HepG2 (cell line): ENCODE data around the gene GPC2. TPM values are rescaled to one million over a fixed set of nuclear protein-coding genes. Genes with fewer than 3 reads are reported as not detected.
A peak's percentile ranks its signal among the peaks of the same experiment; 100 is the strongest.

ENCODE experiments used
- FOSL1 ChIP-seq: sonication (generic); formaldehyde crosslinking; IDR thresholded peaks from 2 replicates; pipeline ENCODE4 v1.9.0; 2021; ENCODE audit warnings: missing genetic modification reagents, borderline replicate concordance
- GATAD1 ChIP-seq: IDR thresholded peaks from 2 replicates; pipeline ENCODE4 v1.6.1; 2016; ENCODE audit warnings: missing genetic modification reagents, missing compliant biosample characterization
- HES4 ChIP-seq: sonication (generic); formaldehyde crosslinking; IDR thresholded peaks from 2 replicates; pipeline ENCODE4 v1.9.0; 2021; ENCODE audit warnings: mild to moderate bottlenecking, missing genetic modification reagents, borderline replicate concordance
- IRF9 ChIP-seq: sonication (generic); formaldehyde crosslinking; IDR thresholded peaks from 2 replicates; pipeline ENCODE4 v1.8.0; 2022; ENCODE audit warnings: missing genetic modification reagents, mild to moderate bottlenecking, borderline replicate concordance
- KDM3A ChIP-seq: IDR thresholded peaks from 2 replicates; pipeline ENCODE4 v1.6.1; 2018; ENCODE audit warnings: low read depth, missing compliant biosample characterization
- MATR3 ChIP-seq: sonication (generic); formaldehyde crosslinking; IDR thresholded peaks from 2 replicates; pipeline ENCODE4 v1.4.0; 2020; ENCODE audit warnings: missing genetic modification reagents
- MLX ChIP-seq: IDR thresholded peaks from 2 replicates; pipeline ENCODE4 v1.6.1; 2016
- NCOA2 ChIP-seq: sonication (generic); formaldehyde crosslinking; IDR thresholded peaks from 2 replicates; pipeline ENCODE4 v1.8.0; 2022; ENCODE audit warnings: inconsistent platforms
- RBM39 ChIP-seq: fragments of 200-400 bp; formaldehyde crosslinking; IDR thresholded peaks from one replicate; pipeline ENCODE4 v1.6.1; 2018; ENCODE audit warnings: antibody characterized with exemption, mild to moderate bottlenecking, low read depth, low read length; ENCODE audit not compliant: poor library complexity, severe bottlenecking
- ZBTB40 ChIP-seq, 2 experiments: fragments of 450-650 bp in 1 of 2; sonication (generic) in 1 of 2; formaldehyde crosslinking in 1 of 2; IDR thresholded peaks; 2 replicates each; pipeline versions ENCODE4 v1.6.1 to v1.8.0; 2016 to 2022; ENCODE audit warnings: antibody characterized with exemption in 1 of 2, mild to moderate bottlenecking in 1 of 2, missing genetic modification reagents in 1 of 2
- ZNF230 ChIP-seq: sonication (generic); formaldehyde crosslinking; IDR thresholded peaks from 2 replicates; pipeline ENCODE4 v1.4.0; 2020; ENCODE audit warnings: mild to moderate bottlenecking, missing genetic modification reagents
- ZNF367 ChIP-seq: sonication (generic); formaldehyde crosslinking; IDR thresholded peaks from 2 replicates; pipeline ENCODE4 v1.4.0; 2020; ENCODE audit warnings: missing genetic modification reagents, borderline replicate concordance
- ZNF414 ChIP-seq: sonication (generic); formaldehyde crosslinking; IDR thresholded peaks from 2 replicates; pipeline ENCODE4 v1.5.0; 2020; ENCODE audit warnings: missing genetic modification reagents
- ZNF562 ChIP-seq: sonication (generic); formaldehyde crosslinking; IDR thresholded peaks from 2 replicates; pipeline ENCODE4 v1.8.0; 2022; ENCODE audit warnings: missing genetic modification reagents, borderline replicate concordance
- ZNF564 ChIP-seq: sonication (generic); formaldehyde crosslinking; IDR thresholded peaks from 2 replicates; pipeline ENCODE4 v1.8.1; 2023; ENCODE audit warnings: mild to moderate bottlenecking, missing genetic modification reagents
- ZNF740 ChIP-seq: sonication (generic); formaldehyde crosslinking; IDR thresholded peaks from 2 replicates; pipeline ENCODE4 v1.4.0; 2020; ENCODE audit warnings: missing genetic modification reagents
- polyA plus RNA-seq, 8 experiments: library from polyadenylated mRNA; depleted of rRNA in 3 of 8; stranded (reverse) in 7 of 8; unstranded in 1 of 8; fragments of >200 nt; fragmentation: Illumina TruSeq in 4 of 8; extraction: Trizol in 4 of 8; gene quantifications; 2 replicates each; pipeline versions ENCODE4 v1.2.1 to v1.2.3, GENCODE V29; 2011 to 2016; ENCODE audit warnings: low read depth in 4 of 8, missing spikeins in 1 of 8, mixed read lengths in 1 of 8; ENCODE audit not compliant: insufficient read depth in 1 of 8
- total RNA-seq, 5 experiments: library from RNA; depleted of rRNA; stranded (reverse); fragments of >200 nt; fragmentation: Illumina TruSeq; extraction: Trizol; gene quantifications; 2 replicates each; pipeline ENCODE4 v1.2.3, GENCODE V29; 2016; ENCODE audit warnings: low read depth in 1 of 5

The GPC2 gene
- total and polyA plus RNA-seq, 2 of the 13 experiments (the other 11 are each of a cell fraction or from before 2014, with no cell fraction given), result 0.64 to 0.78 TPM

- TF ChIP-seq ZBTB40 (IDR thresholded peaks at IDR 0.05) (no peak), ZBTB40 (CRISPR knock-in tag; IDR thresholded peaks at IDR 0.05) (peak; percentile 17), ZNF564 (no peak; the same call in 1 of the 2 replicates), RBM39 (peak; percentile 18), ZNF414 (CRISPR knock-in tag) (no peak), MATR3 (CRISPR knock-in tag) (no peak), NCOA2 (CRISPR knock-in tag) (peak; percentile 20; the same call in 1 of the 2 replicates), IRF9 (peak; percentile 63), ZNF562 (no peak), ZNF230 (CRISPR knock-in tag) (no peak), GATAD1 (CRISPR knock-in tag) (peak; percentile 18; the same call in 1 of the 2 replicates), HES4 (CRISPR knock-in tag) (no peak), FOSL1 (CRISPR knock-in tag) (no peak), ZNF740 (peak; percentile 57), MLX (CRISPR knock-in tag) (no peak), ZNF367 (0 out of 2 replicates have a peak, but pooled peaks have one; percentile 50), KDM3A (0 out of 2 replicates have a peak, but pooled peaks have one; percentile 6)
These were observed 50.0 kb downstream of the GPC2 start, which contains the start of gene MBLAC1 (continued) for GRCh38 chr7:100126931-100127865.
